RWPE2 (cell line): ENCODE data around the gene HKDC1.
A peak's percentile ranks its signal among the peaks of the same experiment; 100 is the strongest.

ENCODE experiments used
- ATAC-seq: fragments of 200-7000 bp; cut with Tn5 transposase; 3 replicates; pipeline ENCODE4 v1.9.1; 2021; ENCODE audit warnings: low read depth
- DNase-seq: peaks from one replicate; pipeline ENCODE4 v3.0.0-alpha.2; 2020; ENCODE audit warnings: low spot score
- H3K27ac ChIP-seq: fragments of 450-650 bp; 2 replicates; pipeline ENCODE4 v1.5.1; 2017; ENCODE audit warnings: mild to moderate bottlenecking; ENCODE audit not compliant: poor library complexity, severe bottlenecking
- H3K27me3 ChIP-seq: fragments of 250-450 bp; sonication (Bioruptor Pico); 2 replicates; pipeline ENCODE4 v1.5.1; 2021; ENCODE audit warnings: mild to moderate bottlenecking, moderate library complexity; ENCODE audit not compliant: insufficient read depth, poor library complexity, severe bottlenecking
- H3K36me3 ChIP-seq: fragments of 250-450 bp; sonication (Bioruptor Pico); 2 replicates; pipeline ENCODE4 v1.5.1; 2020; ENCODE audit warnings: low read depth, mild to moderate bottlenecking, moderate library complexity
- H3K4me1 ChIP-seq: fragments of 250-450 bp; sonication (Bioruptor Pico); 2 replicates; pipeline ENCODE4 v1.5.1; 2021; ENCODE audit warnings: mild to moderate bottlenecking, moderate library complexity; ENCODE audit not compliant: insufficient read depth, poor library complexity, severe bottlenecking
- H3K4me3 ChIP-seq: fragments of 250-450 bp; sonication (Bioruptor Pico); 2 replicates; pipeline ENCODE4 v1.5.1; 2021; ENCODE audit warnings: mild to moderate bottlenecking, moderate library complexity; ENCODE audit not compliant: severe bottlenecking
- H3K9me3 ChIP-seq: fragments of 250-450 bp; sonication (Bioruptor Pico); 2 replicates; pipeline ENCODE4 v1.5.1; 2021; ENCODE audit warnings: mild to moderate bottlenecking, moderate library complexity; ENCODE audit not compliant: severe bottlenecking
- CTCF ChIP-seq: fragments of 450-650 bp; IDR thresholded peaks from one replicate; pipeline ENCODE4 v1.5.1; 2017; ENCODE audit warnings: mild to moderate bottlenecking, moderate library complexity; ENCODE audit not compliant: poor library complexity, severe bottlenecking

HKDC1 gene

GRCh38 chr10:69239816-69240434 is 19.8 kb downstream of the HKDC1 start:
- H3K36me3 ChIP-seq, result no peaks in the 10 kb centered on the region
- DNase-seq, result no peak
- H3K4me3 ChIP-seq, result no peak overlapping the region
- H3K27me3 ChIP-seq, result no peaks in the 10 kb centered on the region
- no peak for ATAC-seq
- H3K9me3 ChIP-seq, result no peaks in the 10 kb centered on the region
- peaks cover 13% of the 10 kb centered on the region for H3K4me1 ChIP-seq
- no peak for TF ChIP-seq CTCF
- H3K27ac ChIP-seq, result no peak overlapping the region

- no peak for TF ChIP-seq CTCF
- H3K36me3 ChIP-seq, result no peaks in the 10 kb centered on the region
- no peaks in the 10 kb centered on the region for H3K9me3 ChIP-seq
- no peak overlapping the region for H3K27ac ChIP-seq
- no peak for ATAC-seq
- H3K4me1 ChIP-seq, result peaks cover 13% of the 10 kb centered on the region
- H3K4me3 ChIP-seq, result no peak overlapping the region
- no peaks in the 10 kb centered on the region for H3K27me3 ChIP-seq
- DNase-seq, result no peak
Observed at GRCh38 chr10:69240455-69240854, 20.3 kb downstream of the HKDC1 start.

- Histone ChIP-seq H3K4me1 (peaks cover 13% of the 10 kb centered on the region), H3K27me3 (no peaks in the 10 kb centered on the region), H3K4me3 (no peak overlapping the region), H3K27ac (peak overlapping the region; percentile 19), H3K36me3 (no peaks in the 10 kb centered on the region), H3K9me3 (no peaks in the 10 kb centered on the region)
- DNase-seq, result no peak
- ATAC-seq, result 0 out of 3 replicates have a peak, but pooled peaks have one; percentile 34
- no peak for TF ChIP-seq CTCF
Observed at GRCh38 chr10:69241575-69241974, 21.4 kb downstream of the HKDC1 start.

GRCh38 chr10:69242040-69242851 is 22.1 kb downstream of the HKDC1 start:
- H3K27me3 ChIP-seq, result no peaks in the 10 kb centered on the region
- ATAC-seq, result no peak
- TF ChIP-seq CTCF, result no peak
- H3K4me3 ChIP-seq, result no peak overlapping the region
- no peaks in the 10 kb centered on the region for H3K9me3 ChIP-seq
- H3K27ac ChIP-seq, result peak overlapping the region; percentile 19
- peaks cover 13% of the 10 kb centered on the region for H3K4me1 ChIP-seq
- no peaks in the 10 kb centered on the region for H3K36me3 ChIP-seq
- DNase-seq, result no peak

GRCh38 chr10:69242852-69243212 is 22.7 kb downstream of the HKDC1 start:
- no peaks in the 10 kb centered on the region for H3K9me3 ChIP-seq
- ATAC-seq (no peak), DNase-seq (no peak)
- no peak overlapping the region for H3K4me3 ChIP-seq
- TF ChIP-seq CTCF, result no peak
- H3K4me1 ChIP-seq, result peaks cover 13% of the 10 kb centered on the region
- no peaks in the 10 kb centered on the region for H3K27me3 ChIP-seq
- no peak overlapping the region for H3K27ac ChIP-seq
- H3K36me3 ChIP-seq, result no peaks in the 10 kb centered on the region
